ENCODE data around the gene LPCAT1.

DNA sequence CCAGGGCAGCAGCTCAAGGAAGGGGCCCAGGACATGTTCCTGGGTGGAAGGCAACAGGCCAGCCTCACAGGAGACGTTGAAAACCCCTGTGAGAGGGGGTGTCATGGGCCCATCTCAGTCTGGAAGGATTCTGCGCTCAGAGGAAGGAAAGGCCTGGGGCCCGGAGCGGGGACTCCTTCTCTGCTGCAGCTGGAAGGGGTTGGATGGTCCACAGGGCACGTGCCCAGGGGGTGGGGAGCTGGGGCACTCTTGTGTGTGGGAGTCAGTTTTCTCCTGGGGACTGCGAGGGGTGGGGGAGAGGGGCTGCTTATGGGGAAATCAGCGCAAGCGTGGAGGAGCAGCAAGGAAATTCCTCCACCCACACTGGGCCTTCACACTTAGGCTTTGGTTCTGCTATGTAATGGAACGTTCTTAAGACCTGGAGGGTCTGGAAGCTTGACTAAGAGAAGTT lies 2.9 kb upstream of the LPCAT1 start:
- TF ChIP-seq, protein P1, sequence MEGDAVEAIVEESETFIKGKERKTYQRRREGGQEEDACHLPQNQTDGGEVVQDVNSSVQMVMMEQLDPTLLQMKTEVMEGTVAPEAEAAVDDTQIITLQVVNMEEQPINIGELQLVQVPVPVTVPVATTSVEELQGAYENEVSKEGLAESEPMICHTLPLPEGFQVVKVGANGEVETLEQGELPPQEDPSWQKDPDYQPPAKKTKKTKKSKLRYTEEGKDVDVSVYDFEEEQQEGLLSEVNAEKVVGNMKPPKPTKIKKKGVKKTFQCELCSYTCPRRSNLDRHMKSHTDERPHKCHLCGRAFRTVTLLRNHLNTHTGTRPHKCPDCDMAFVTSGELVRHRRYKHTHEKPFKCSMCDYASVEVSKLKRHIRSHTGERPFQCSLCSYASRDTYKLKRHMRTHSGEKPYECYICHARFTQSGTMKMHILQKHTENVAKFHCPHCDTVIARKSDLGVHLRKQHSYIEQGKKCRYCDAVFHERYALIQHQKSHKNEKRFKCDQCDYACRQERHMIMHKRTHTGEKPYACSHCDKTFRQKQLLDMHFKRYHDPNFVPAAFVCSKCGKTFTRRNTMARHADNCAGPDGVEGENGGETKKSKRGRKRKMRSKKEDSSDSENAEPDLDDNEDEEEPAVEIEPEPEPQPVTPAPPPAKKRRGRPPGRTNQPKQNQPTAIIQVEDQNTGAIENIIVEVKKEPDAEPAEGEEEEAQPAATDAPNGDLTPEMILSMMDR (IDR thresholded peaks at IDR 0.05): no peak
- no peak for TF ChIP-seq POLR2A (IDR thresholded peaks at IDR 0.05)

All from testis (tissue), 2 donors.